H9 (cell line): Measurements from ENCODE around the gene STIM2. TPM values are rescaled to one million over a fixed set of nuclear protein-coding genes. Genes with fewer than 3 reads are reported as not detected.
A peak's percentile ranks its signal among the peaks of the same experiment; 100 is the strongest.

Experiments used
- DNase-seq: peaks from one replicate; pipeline ENCODE4 v3.0.0-alpha.2; 2017
- H2AFZ ChIP-seq: one replicate; pipeline ENCODE4 v1.6.1; 2013; ENCODE audit warnings: mild to moderate bottlenecking, low read length, control low read depth, moderate library complexity
- H2AK5ac ChIP-seq: 2 replicates; pipeline ENCODE4 v1.6.1; 2013; ENCODE audit warnings: low read length, control low read depth, mixed read lengths; ENCODE audit not compliant: insufficient read length
- H2BK120ac ChIP-seq: one replicate; pipeline ENCODE4 v1.6.1; 2013; ENCODE audit warnings: low read depth, mild to moderate bottlenecking, low read length, control low read depth, inconsistent platforms; ENCODE audit not compliant: poor library complexity, severe bottlenecking
- H2BK12ac ChIP-seq: 2 replicates; pipeline ENCODE4 v1.6.1; 2013; ENCODE audit warnings: low read length, control low read depth, mixed read lengths, low read depth; ENCODE audit not compliant: insufficient read length
- H2BK15ac ChIP-seq: 2 replicates; pipeline ENCODE4 v1.6.1; 2013; ENCODE audit warnings: low read depth, low read length, control low read depth
- H2BK20ac ChIP-seq: one replicate; pipeline ENCODE4 v1.6.1; 2013; ENCODE audit warnings: low read depth, mild to moderate bottlenecking, low read length, control low read depth, inconsistent platforms; ENCODE audit not compliant: poor library complexity, severe bottlenecking
- H2BK5ac ChIP-seq: 2 replicates; pipeline ENCODE4 v1.6.1; 2013; ENCODE audit warnings: low read length, control low read depth, mixed read lengths; ENCODE audit not compliant: insufficient read length
- H3K14ac ChIP-seq: 2 replicates; pipeline ENCODE4 v1.6.1; 2013; ENCODE audit warnings: low read length, control low read depth; ENCODE audit not compliant: insufficient read depth
- H3K18ac ChIP-seq: 2 replicates; pipeline ENCODE4 v1.6.1; 2013; ENCODE audit warnings: low read depth, mild to moderate bottlenecking, mixed read lengths, low read length, control low read depth; ENCODE audit not compliant: insufficient read length
- H3K23ac ChIP-seq: 2 replicates; pipeline ENCODE4 v1.6.1; 2013; ENCODE audit warnings: low read length, control low read depth, mixed read lengths, low read depth; ENCODE audit not compliant: insufficient read length
- H3K23me2 ChIP-seq: 2 replicates; pipeline ENCODE4 v1.6.1; 2013; ENCODE audit warnings: low read depth, mild to moderate bottlenecking, mixed read lengths, low read length, control low read depth; ENCODE audit not compliant: insufficient read length, poor library complexity, severe bottlenecking
- H3K27ac ChIP-seq: 2 replicates; pipeline ENCODE4 v1.5.1; 2013; ENCODE audit warnings: low read length, control low read depth, mixed read lengths, low read depth; ENCODE audit not compliant: insufficient read length
- H3K27me3 ChIP-seq: 2 replicates; pipeline ENCODE4 v1.6.1; 2013; ENCODE audit warnings: low read length, control low read depth, inconsistent platforms; ENCODE audit not compliant: insufficient read depth
- H3K4ac ChIP-seq: 2 replicates; pipeline ENCODE4 v1.6.1; 2013; ENCODE audit warnings: low read depth, mild to moderate bottlenecking, control low read depth, inconsistent platforms, low read length, moderate library complexity
- H3K4me1 ChIP-seq: 2 replicates; pipeline ENCODE4 v1.6.1; 2013; ENCODE audit warnings: low read length, control low read depth, inconsistent platforms; ENCODE audit not compliant: insufficient read depth
- H3K4me2 ChIP-seq: 2 replicates; pipeline ENCODE4 v1.6.1; 2013; ENCODE audit warnings: low read length, control low read depth, mixed read lengths; ENCODE audit not compliant: insufficient read length, insufficient read depth
- H3K56ac ChIP-seq: 2 replicates; pipeline ENCODE4 v1.6.1; 2013; ENCODE audit warnings: low read depth, mild to moderate bottlenecking, mixed read lengths, low read length, control low read depth; ENCODE audit not compliant: insufficient read length
- H3K79me1 ChIP-seq: 2 replicates; pipeline ENCODE4 v1.6.1; 2013; ENCODE audit warnings: low read depth, mild to moderate bottlenecking, moderate library complexity, low read length, control low read depth, inconsistent platforms; ENCODE audit not compliant: insufficient read depth, poor library complexity, severe bottlenecking
- H3K79me2 ChIP-seq: 2 replicates; pipeline ENCODE4 v1.6.1; 2013; ENCODE audit warnings: low read length, control low read depth, inconsistent platforms; ENCODE audit not compliant: insufficient read depth
- H3K9ac ChIP-seq: 2 replicates; pipeline ENCODE4 v1.6.1; 2013; ENCODE audit warnings: low read length, control low read depth, mixed read lengths; ENCODE audit not compliant: insufficient read length; ENCODE audit errors: extremely low read depth
- H3K9me3 ChIP-seq: one replicate; pipeline ENCODE4 v1.6.1; 2013; ENCODE audit warnings: low read depth, low read length, inconsistent platforms; ENCODE audit not compliant: control insufficient read depth
- H3T11ph ChIP-seq: one replicate; pipeline ENCODE4 v1.6.1; 2013; ENCODE audit warnings: mild to moderate bottlenecking, low read length, control low read depth, inconsistent platforms
- H4K20me1 ChIP-seq: one replicate; pipeline ENCODE4 v1.6.1; 2013; ENCODE audit not compliant: control insufficient read depth, insufficient read length, insufficient read depth
- H4K5ac ChIP-seq: 2 replicates; pipeline ENCODE4 v1.6.1; 2013; ENCODE audit warnings: low read depth, mild to moderate bottlenecking, mixed read lengths, low read length, control low read depth; ENCODE audit not compliant: insufficient read length
- H4K8ac ChIP-seq: replicated peaks from 2 replicates; pipeline ENCODE4 v1.6.1; 2013; ENCODE audit warnings: low read length, control low read depth, mixed read lengths, low read depth; ENCODE audit not compliant: insufficient read length
- H4K91ac ChIP-seq: 2 replicates; pipeline ENCODE4 v1.6.1; 2013; ENCODE audit warnings: low read depth, mild to moderate bottlenecking, moderate library complexity, mixed read lengths, low read length, control low read depth; ENCODE audit not compliant: insufficient read length
- H3K27ac Mint-ChIP-seq, 3 experiments: 2 replicates in 2 of 3; 3 replicates in 1 of 3; pipeline ENCODE4 v1.8.0; 2020 to 2021; ENCODE audit warnings: mixed read lengths in 3 of 3, mild to moderate bottlenecking in 1 of 3, moderate library complexity in 1 of 3
- H3K27me3 Mint-ChIP-seq: 2 replicates; pipeline ENCODE4 v1.8.0; 2021; ENCODE audit warnings: low read depth, mild to moderate bottlenecking, moderate library complexity, mixed read lengths
- H3K36me3 Mint-ChIP-seq, 3 experiments: 2 replicates in 2 of 3; 3 replicates in 1 of 3; pipeline ENCODE4 v1.8.0; 2020 to 2021; ENCODE audit warnings: low read depth in 3 of 3, mixed read lengths in 3 of 3; ENCODE audit not compliant: insufficient read depth in 1 of 3
- H3K4me1 Mint-ChIP-seq, 2 experiments: 2 replicates each; pipeline ENCODE4 v1.8.0; 2020; ENCODE audit warnings: mixed read lengths in 2 of 2
- H3K4me3 Mint-ChIP-seq, 2 experiments: 2 replicates in 1 of 2; 3 replicates in 1 of 2; pipeline ENCODE4 v1.8.0; 2020 to 2021; ENCODE audit warnings: mild to moderate bottlenecking in 2 of 2, mixed read lengths in 2 of 2, moderate library complexity in 1 of 2
- H3K9me3 Mint-ChIP-seq, 2 experiments: 2 replicates in 1 of 2; 3 replicates in 1 of 2; pipeline ENCODE4 v1.8.0; 2020; ENCODE audit warnings: mild to moderate bottlenecking in 2 of 2, mixed read lengths in 2 of 2, moderate library complexity in 1 of 2
- WGBS: extraction: QIAGEN DNeasy Blood & Tissue Kit; methylation state at CpG from one replicate; pipeline ENCODE4 v1.1.7; 2013; ENCODE audit warnings: missing lambda C conversion rate, low lambda C conversion rate, mixed read lengths; ENCODE audit not compliant: insufficient read length; ENCODE audit errors: extremely low coverage; 5-methylcytosine and 5-hydroxymethylcytosine counted together
- total RNA-seq: library from RNA; stranded (reverse); gene quantifications from 2 replicates; pipeline ENCODE4 v1.2.1, GENCODE V29; 2021
- TF ChIP-seq, protein P1 (sequence below): fragments of 200-600 bp; sonication (generic); conservative IDR thresholded peaks from 3 replicates; pipeline ENCODE4 v1.8.0; 2021; ENCODE audit warnings: antibody characterized with exemption, mild to moderate bottlenecking

STIM2 gene
- total RNA-seq, 1 experiment from 2014 or later, result 26.2 TPM

DNA sequence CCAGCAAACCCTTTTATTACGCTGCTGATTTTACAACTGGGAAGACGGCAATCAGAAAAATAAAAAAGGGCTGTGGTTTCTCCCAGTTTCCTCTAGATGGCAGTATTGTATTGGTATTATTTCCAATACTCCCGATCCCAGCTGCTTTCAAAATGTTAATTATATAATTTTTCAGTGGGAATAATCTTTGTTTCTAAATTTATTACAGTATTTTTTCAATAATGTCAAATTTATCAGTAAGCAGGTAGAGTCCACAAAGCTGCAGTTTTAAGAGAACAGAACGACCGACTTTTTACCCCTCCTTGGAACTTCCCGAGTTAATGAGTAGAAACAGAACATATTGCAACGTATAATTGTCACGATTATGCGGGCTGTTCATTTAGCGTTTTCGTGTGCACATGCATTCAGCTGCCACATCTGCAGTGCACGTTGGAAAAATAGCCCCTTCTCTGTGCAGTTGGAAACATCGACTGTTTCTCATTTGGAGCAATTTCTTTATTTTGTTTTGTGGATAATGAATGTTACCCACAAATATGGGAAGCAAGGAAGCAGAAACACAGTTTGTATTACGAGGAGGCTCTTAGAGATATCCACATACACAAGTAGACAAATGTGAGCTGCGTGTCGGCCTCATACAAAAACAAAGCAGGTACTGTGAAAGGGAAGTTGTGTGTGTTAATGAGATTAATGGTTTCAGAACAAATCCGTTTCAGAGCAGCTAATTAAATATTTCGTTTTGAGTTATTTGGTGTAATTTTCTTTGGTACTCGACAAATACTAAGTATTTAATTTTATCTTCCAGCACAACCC lies 188.0 kb downstream of the STIM2 start:
- no peak overlapping the region for H3K4ac ChIP-seq
- no peak overlapping the region for H3K9ac ChIP-seq
- H2BK15ac ChIP-seq, result no peak overlapping the region
- no peaks in the 10 kb centered on the region; the same call in 1 of the 2 replicates for H3K4me1 ChIP-seq
- no peak overlapping the region for H3T11ph ChIP-seq
- Mint-ChIP-seq H3K4me1 (peaks cover 7 to 23% of the 10 kb centered on the region in 2 experiments), H3K27ac (no peak overlapping the region; a peak in 1 of 7 replicates), H3K4me3 (no peak overlapping the region), H3K9me3 (no peaks in the 10 kb centered on the region; a peak in 1 of 5 replicates), H3K36me3 (no peaks in the 10 kb centered on the region; a peak in 1 of 7 replicates), H3K27me3 (peaks cover 2% of the 10 kb centered on the region; the same call in 1 of the 2 replicates)
- no peaks in the 10 kb centered on the region for H3K23me2 ChIP-seq
- no peak overlapping the region for H2BK5ac ChIP-seq
- H4K5ac ChIP-seq, result no peak overlapping the region
- H4K91ac ChIP-seq, result no peak overlapping the region
- WGBS, result no CpG with 5 or more reads among the region's 19 CpGs
- no peaks in the 10 kb centered on the region for H3K27me3 ChIP-seq
- no peaks in the 10 kb centered on the region for H3K9me3 ChIP-seq
- H3K23ac ChIP-seq, result no peak overlapping the region
- H3K79me2 ChIP-seq, result no peaks in the 10 kb centered on the region
- DNase-seq, result no peak
- TF ChIP-seq, protein P1, sequence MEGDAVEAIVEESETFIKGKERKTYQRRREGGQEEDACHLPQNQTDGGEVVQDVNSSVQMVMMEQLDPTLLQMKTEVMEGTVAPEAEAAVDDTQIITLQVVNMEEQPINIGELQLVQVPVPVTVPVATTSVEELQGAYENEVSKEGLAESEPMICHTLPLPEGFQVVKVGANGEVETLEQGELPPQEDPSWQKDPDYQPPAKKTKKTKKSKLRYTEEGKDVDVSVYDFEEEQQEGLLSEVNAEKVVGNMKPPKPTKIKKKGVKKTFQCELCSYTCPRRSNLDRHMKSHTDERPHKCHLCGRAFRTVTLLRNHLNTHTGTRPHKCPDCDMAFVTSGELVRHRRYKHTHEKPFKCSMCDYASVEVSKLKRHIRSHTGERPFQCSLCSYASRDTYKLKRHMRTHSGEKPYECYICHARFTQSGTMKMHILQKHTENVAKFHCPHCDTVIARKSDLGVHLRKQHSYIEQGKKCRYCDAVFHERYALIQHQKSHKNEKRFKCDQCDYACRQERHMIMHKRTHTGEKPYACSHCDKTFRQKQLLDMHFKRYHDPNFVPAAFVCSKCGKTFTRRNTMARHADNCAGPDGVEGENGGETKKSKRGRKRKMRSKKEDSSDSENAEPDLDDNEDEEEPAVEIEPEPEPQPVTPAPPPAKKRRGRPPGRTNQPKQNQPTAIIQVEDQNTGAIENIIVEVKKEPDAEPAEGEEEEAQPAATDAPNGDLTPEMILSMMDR, result peak; percentile 86
- H3K14ac ChIP-seq, result no peak overlapping the region
- H3K27ac ChIP-seq, result no peak overlapping the region
- no peak overlapping the region for H4K8ac ChIP-seq
- no peak overlapping the region for H2AFZ ChIP-seq
- H3K18ac ChIP-seq, result no peak overlapping the region
- no peaks in the 10 kb centered on the region for H3K79me1 ChIP-seq
- H3K4me2 ChIP-seq, result no peak overlapping the region
- no peak overlapping the region for H2BK12ac ChIP-seq
- no peak overlapping the region for H2BK120ac ChIP-seq
- no peak overlapping the region for H3K56ac ChIP-seq
- no peak overlapping the region for H2AK5ac ChIP-seq
- no peak overlapping the region for H2BK20ac ChIP-seq
- H4K20me1 ChIP-seq, result no peaks in the 10 kb centered on the region
